HG02623 (cell line): Measurements from ENCODE around the gene LAD1.

Experiments
- ATAC-seq: cut with Tn5 transposase; IDR thresholded peaks from one replicate; pipeline ENCODE4 v1.9.1; 2021; ENCODE audit warnings: moderate library complexity; ENCODE audit not compliant: unreplicated experiment

Gene LAD1

GRCh38 chr1:201419746-201420607 is 20.9 kb upstream of the LAD1 start:
- no peak for ATAC-seq

DNA sequence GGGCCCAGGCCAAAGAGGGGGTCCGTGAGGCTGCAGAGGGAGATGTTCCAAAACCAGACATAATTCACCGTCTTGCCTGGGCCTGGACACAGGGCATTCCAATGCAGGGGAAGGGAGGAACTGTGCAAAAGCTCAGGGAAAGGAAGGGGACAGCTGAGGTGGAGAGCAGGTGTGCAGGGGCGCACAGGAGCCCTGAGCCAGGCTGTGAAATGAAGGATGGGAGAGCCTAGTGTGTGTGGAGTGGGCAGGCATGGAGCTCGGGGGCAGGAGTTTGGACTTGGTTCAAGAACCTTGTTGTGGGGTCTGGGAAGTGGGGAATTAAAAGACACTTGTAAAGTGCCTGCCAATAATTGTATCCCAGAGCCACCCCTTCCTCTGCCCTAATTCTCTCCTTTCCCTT is 20.1 kb upstream of the LAD1 start:
- no peak for ATAC-seq

DNA sequence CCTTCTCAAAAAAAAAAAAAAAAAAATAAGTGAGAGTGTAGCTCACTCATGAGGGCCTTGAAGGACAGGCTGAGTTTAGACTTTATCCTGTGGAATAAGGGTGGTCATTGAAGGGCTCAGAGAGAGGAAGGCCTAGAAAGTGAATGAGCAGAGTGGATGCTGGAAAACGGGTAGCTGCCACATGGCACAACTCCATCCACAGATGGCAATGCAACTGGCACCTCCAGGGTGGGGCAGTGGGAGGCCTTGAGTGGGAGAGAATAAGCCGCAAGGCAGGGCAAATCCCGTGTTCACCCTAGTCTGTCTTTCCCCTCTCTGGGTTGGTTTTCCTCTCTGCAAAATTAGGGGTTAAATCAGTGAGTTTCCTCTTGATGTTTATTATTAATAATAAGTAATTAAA is 19.3 kb upstream of the LAD1 start:
- no peak for ATAC-seq

DNA sequence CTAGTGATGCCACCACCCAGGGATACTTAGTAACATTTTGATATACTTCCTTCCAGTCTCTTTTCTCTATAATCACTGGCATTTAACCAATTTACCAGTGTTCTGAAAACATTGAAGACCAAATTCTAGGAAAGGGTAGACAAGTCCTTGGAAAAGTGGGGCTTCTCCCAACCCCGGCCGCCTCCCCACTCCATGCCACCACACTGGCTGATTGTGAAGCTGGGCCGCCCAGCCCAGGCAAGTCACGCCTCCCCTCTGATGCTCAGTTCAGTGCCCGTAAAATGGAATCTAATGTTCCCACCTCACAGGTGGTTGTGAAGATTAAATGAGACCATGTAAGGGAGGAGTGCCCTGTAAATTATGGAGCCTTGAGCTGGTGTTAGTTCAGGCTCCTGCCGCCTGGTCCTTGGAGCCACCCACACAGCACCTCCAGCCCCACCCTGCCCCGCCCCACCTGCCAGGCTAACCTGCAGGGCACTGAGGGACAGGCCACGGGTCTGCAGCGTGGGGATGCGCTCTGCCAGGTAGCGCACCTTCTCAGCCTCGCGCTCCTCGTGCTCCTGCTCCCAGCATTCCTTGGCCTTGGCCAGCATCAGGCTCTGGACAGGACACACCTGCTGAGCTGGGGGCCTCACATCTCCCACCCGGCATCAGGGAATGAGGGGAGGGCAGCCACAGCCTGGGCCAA is 15.1 kb upstream of the LAD1 start:
- ATAC-seq: no peak

DNA sequence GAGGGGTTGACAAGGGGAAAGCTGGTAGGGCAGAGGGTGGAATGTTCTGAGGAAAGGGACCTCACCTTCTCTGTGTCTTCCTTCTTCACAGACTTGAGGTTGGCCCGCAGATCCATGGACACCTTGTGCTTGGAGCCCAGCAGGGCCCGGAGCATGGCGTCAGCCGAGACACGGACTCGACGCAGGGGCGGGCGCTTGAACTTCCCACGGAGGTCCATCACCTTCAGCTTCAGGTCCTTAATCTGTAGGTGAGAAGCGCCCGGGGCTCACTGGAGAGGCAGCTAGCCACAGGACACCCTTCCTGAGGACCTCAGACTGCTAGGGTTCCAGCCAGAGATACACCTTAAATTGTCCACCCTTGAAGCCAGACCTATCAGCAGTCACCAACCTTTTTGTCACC is 12.2 kb upstream of the LAD1 start:
- no peak for ATAC-seq

DNA sequence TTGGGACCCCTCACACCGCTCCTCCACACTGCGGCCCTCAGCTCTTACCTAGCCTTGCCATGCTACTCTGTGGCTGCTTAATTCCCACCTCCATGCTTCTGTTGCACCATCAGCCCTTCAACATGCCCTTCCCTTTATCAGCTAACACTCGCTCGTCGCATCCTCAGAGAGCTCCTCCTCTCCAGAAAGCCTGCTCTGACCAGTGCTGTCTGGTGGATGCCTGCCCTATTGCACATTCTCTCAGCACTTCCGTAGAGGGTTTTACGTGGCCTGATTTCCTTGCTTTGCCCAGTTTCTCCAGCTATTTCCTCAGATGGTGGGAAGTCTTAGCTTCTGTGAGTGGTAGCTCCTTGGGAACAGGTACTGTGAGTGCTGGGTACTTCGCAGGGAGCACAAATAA is 10.3 kb upstream of the LAD1 start:
- ATAC-seq: no peak

GRCh38 chr1:201408834-201409200 is 9.7 kb upstream of the LAD1 start:
- no peak for ATAC-seq

DNA sequence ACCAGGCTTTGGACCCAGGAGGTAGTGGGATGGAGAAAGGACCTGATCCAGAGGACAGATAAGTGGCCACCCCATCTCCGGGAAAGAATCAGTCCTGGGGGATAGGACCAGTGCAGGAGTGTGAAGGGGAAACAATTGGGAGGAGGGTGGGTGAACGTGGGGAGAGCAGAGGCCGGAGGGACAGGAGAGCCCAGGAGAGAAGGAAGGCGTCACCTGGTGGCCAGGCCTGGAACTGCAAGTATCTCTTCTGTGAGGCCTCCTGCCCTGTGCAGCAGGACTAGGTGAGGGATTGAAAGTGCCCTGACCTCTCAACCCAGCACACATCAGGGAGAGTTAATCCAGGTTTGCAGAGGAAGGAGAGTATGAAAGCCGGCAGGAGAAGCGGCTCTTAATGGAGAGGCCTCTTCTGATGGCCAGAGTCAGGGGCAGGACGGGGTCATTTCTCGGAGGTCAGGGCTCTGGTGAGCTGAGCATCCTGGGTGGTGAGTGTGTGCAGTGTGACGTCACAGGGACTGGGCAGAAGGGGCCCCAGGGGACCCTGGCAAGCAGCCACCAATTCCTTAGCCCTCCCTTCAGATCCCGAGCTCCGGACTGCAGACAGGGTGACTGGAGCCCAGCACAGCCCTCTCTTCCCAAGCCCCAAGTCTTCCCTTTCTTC is 9.2 kb upstream of the LAD1 start:
- no peak for ATAC-seq

DNA sequence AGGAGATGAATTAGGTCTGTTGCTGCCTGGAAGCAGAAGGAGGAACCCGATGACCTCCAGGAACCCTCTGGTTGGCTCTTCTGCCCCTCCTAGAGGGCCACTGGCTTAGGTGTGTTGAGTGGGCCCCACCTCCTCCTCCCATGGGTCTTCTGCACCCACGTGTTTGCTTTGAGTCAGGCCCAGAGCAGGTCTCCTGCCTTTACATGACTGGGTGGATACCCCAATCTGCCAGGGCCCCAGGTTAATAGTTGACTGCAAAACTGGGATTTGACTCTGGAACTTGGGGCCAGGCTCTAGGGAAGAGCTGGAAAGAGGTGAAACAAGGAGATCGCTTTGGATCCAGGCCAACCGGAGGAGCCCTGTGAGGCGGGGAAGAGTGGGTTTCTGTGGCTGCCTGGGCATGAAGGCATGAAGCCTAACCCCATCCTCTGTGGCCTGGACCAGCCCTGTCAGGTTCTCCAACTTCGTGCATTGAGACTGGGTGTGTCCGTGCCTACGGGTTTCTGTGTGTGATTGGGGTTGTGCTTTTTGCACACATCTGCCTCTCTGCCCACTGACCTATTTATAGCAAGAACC is 7.8 kb upstream of the LAD1 start:
- no peak for ATAC-seq

DNA sequence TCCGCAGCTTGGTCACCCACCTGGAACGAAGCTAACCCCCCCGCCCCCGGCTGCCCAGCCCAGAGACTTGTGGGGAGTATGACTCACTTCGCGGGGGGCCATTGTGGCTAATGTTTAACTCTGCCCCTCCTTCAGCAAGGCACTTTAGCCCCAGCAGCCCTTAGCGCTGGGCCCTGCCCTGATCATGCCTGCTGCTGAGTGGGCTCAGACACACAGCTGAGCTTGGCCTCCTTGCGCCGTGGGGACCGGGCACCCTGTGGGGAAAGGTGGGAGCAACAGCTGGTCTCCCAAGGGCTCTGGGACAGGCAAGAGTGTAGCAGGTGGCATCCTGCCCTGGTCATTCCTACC is 6.3 kb upstream of the LAD1 start:
- no peak for ATAC-seq

DNA sequence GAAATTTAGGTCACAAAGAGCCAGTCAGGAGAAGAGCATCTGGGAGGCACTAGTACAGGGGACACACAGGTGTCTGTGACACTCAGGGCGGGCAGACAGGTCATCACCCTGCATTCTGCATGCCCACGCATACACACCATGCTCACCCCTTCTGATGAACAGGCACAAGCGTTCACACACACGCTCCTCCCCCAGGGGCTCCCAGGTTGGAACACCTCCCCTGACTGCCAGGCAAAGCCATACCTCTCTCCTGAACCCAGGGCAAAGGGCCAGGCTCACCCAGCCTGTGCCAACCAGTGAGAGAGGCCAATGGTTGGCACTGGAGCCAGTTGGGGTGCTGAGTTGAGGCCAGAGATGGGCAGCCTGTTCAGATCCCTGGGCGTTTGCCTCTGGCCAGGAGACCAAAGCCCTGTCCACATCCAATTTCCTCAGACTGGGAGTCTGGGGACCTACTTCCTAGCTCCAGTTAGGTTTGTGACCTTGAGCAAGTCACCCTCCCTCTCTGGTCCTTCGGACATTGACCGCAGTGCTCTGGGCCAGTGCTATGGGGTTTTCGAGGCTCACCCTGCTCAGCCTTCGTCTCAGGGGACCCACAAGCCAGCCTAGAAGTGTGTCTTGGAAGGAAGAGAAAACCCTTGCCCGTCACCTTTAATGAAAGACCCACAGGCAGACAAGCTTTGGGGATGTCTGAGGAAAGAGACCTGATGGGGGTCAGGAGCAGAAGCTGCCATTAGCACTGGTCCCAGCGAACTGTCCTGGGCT is 5.8 kb upstream of the LAD1 start:
- no peak for ATAC-seq

DNA sequence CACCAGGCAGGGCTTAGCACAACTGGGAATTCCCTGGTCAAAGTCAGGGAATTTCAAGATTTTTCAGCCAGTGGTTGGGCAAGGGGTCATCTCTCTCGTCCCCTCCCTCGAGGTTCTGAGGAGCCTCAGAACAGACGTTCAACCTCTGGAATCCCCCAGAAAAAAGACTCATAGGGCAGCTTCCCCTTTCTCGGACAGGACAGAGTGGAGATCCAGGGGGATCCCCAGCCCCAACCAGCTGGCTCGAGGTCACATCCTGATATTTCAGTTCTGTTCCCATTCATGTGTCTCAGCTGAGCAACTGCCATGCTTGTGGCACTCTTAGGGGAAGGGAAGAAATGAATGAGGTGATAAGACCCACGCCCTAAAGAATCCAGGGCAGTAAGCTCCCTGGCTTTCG is 4.9 kb upstream of the LAD1 start:
- ATAC-seq: no peak

- no peak for ATAC-seq
Measured at GRCh38 chr1:201403359-201403758, 4.2 kb upstream of the LAD1 start.

DNA sequence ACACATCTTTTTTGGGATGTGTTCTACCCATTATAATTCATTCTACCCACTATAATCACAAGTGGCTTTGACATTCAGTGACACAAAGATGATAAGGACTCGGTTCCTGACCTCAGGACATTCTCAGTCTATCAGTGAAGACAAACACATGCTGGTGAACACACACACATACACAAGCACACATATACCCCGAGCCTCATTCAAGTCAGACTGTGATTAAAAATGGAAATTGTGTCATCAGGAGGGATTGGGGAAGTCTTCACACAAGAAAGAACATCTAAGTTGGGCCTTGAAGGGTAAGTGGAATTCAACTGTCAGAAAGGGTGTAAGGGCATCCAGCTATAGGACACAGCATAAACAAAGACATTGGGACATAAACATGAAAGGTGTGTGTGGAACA is 2.6 kb upstream of the LAD1 start:
- ATAC-seq: no peak

DNA sequence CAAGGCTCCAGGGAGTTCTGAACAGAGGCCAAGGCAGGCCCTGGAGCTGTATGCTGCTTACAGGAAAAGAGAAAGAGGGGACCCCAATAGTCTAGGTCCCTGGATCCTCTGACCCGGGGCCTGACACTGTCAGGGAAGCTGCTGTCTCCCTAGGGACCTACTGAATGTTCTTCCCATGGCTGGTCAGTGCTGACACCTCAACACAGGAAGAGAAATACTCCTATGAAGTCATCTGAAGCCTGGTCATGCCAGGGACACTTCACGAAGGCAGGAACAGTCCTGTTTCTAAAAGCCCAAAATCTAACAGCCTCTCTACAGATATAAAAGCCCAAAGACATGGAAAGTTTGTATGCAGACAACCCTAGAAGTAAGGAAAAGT is 1.7 kb upstream of the LAD1 start:
- ATAC-seq: no peak

DNA sequence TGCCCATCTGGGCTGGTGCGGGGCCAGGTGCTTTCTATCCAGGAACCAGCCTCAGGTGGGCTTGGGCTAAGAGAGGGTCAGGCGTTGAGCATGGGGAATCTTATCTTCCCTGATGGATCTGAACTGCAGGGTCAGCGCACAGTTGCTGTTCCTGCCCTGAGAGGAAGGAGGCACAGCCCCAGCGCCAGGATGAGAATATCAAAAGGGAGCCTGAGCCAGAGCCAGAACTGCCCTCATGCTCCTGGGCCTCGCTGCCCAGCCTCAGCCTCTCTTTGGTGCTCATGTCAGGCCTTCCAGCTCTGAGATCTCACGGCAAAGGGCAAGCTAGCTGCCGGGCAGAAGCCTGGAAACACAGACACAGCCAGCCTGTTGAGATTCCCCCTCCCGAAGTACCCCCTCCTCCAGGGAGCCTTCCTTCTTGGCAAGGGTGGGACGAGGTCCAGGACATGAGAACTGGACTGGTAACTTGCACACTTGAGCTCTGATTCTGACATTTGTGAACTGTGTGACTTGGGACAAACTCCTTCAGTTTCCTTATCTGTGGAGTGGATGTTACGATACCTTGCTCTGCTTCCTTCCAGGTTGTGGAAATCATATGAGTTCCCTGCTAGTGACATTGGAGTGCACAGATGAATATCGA is 1.2 kb upstream of the LAD1 start:
- no peak for ATAC-seq

DNA sequence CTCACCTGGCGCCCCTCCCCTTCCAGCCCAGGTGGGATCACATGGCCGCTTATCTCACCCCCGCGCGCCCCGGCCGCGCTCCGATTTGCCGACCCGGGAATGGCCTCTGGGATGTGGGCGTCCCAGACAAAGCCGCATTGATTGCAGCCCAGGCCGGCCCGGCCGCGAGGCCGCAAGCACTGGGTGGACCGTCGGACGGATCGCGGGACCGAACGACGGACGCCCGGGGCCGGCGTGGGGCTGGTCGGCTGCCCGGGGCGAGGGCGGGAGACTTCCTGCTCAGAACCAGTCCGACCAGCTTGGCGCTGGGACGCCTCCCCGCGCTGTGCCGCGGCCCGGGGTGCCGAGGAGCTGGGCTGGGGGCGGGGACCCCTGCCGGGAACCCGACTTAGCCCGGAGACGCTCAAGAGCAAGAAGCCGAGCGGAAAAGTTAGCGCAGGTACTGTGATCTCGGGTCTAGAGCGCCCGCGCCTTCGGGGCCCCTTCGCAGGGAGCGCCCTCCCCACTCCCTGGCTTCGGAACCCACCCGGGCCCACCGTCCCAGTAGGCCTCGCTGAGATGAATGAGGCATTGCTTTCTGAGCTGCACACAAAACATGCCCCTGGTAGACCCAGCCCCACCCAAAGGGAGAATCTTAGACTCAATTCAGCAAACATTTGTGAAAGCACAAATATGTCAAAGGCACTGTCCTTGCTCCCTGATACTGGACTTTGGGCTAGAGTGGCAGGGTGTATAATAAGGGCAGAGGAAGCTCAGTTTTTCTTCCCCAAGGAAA is 415 bp upstream of the LAD1 start:
- ATAC-seq: no peak

GRCh38 chr1:201397675-201398074 is 1.4 kb downstream of the LAD1 start:
- no peak for ATAC-seq

GRCh38 chr1:201396861-201397464 is 2.2 kb downstream of the LAD1 start:
- ATAC-seq: no peak

- ATAC-seq: no peak
Measured at GRCh38 chr1:201395936-201396335, 3.2 kb downstream of the LAD1 start.
